Suppressor macrophage treated with lipopolysaccharide for 1 hour (primary cell): ENCODE data around the gene RNFT2.
"Not testable (repeated sequence)": the region's sequence is repeated elsewhere in the genome, so short reads cannot be mapped to it uniquely, and the experiment has no call there.

Source experiments
- DNase-seq, 3 donors: peaks; one replicate each; pipeline ENCODE4 v3.0.0-alpha.2; 2020 to 2022

The RNFT2 gene

DNA sequence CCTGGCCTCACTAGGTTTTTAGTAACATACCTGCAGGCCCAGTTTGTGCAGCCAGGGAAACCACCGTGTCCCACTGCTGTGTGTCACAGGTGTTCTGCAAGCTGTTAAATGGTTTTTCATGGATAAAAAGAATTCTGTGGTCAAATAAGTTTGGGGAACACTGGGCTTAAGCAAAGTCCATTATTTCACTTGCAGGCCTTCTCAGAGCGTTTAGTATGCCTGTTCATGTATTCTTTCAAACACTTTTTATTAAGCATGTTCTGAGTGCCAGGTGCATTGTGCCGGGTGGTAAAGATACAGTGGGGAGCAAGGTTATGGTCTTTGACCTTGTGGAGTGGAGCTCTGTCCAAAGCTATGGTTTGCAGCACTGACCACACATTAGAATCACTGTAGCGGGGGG lies 7.4 kb downstream of the RNFT2 start:
- no peak for DNase-seq

DNA sequence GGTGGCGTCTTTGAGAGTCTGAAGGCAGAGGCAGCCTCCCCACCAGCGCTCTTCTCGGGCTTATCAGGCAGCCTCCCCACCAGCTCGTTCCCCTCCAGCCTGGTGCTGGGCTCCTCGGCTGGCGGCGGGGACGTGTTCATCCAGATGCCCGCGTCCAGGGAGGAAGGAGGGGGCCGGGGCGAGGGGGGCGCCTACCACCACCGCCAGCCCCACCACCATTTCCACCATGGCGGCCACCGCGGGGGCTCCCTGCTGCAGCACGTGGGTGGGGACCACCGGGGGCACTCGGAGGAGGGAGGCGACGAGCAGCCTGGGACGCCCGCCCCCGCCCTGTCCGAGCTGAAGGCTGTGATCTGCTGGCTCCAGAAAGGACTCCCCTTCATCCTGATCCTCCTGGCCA lies 11.8 kb downstream of the RNFT2 start:
- no peak for DNase-seq

DNA sequence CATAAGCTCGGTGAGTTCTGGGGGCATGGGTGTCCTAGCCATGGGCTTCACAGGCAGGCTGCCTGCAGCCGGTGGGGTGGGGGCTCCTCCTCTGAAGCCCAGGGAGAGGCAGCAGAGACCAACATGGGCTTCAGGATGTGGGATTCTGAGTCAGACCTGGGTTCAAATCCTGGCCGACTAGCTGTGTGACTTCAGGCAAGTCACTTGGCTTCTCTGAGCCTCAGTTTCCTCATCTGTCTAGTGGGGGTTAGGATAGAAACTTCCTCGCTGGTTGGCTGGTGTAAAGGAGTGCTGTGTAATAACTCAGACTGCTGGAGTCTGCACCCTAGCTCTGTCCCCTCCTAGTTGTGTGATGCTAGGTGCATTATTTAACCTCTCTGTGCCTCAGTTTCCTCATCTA lies 12.2 kb downstream of the RNFT2 start:
- no peak for DNase-seq

DNA sequence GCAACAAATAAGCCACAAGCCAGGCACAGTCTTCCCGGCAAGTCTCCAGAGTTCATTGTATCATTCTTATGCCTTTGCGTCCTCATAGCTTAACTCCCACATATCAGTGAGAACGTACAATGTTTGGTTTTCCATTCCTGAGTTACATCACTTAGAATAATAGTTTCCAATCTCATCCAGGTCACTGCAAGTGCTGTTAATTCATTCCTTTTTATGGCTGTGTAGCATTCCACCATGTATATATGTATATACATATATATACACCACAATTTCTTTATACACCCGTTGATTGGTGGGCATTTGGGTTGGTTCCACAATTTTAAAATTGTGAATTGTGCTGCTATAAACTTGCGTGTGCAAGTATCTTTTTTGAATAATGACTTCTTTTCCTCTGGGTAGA lies 16.0 kb downstream of the RNFT2 start:
- not testable (repeated sequence) for DNase-seq

DNA sequence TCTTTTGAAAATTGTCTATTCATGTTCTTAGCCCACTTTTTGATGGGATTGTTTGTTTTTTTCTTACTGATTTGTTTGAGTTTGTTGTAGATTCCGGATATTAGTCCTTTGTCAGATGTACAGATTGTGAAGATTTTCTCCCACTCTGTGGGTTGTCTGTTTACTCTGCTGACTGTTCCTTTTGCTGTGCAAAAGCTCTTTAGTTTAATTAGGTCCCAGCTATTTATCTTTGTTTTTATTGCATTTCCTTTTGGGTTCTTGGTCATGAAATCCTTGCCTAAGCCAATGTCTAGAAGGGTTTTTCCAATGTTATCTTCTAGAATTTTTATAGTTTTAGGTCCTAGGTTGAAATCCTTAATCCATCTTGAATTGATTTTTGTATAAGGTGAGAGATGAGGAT lies 16.7 kb downstream of the RNFT2 start:
- DNase-seq: not testable (repeated sequence)

DNA sequence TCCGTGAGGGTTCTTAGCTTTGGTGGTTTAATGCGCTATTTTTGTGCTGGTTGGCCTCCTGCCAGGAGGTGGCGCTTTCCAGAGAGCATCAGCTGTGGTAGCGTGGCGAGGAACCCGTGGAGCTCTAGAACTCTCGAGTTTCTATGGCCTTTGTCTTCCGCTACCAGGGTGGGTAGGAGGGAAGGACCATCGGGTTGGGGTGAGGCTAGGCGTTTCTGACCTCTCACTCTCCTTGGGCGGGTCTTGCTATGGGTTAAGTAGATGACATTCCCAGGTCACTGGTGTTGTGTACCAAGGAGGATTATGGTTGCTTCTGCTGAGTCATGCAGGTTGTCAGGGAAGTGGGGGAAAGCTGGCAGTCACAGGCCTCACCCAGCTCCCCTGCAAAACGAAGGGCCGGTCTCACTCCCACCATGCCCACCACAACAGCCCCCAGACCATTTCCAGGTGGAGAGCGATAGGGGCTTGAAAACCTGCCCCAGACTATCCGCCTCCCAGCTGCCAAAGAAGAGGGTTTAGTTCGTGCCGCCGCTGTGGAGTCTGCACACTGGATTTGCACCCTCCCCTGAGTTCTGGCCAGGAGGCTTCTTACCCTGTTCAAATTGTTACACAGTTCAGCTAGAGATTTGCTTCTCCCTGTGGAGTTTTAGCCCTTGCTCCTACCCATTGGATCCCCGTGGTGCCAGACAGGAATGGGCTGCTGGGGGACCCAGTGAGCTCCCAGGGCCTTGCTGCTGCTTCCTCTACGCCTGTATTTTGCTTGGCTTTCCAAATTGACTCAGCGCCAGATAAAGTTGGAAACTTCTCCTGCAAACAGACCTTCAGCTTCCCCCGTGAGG lies 21.9 kb downstream of the RNFT2 start:
- peak in 1 of 3 donors; percentile 6 for DNase-seq

DNA sequence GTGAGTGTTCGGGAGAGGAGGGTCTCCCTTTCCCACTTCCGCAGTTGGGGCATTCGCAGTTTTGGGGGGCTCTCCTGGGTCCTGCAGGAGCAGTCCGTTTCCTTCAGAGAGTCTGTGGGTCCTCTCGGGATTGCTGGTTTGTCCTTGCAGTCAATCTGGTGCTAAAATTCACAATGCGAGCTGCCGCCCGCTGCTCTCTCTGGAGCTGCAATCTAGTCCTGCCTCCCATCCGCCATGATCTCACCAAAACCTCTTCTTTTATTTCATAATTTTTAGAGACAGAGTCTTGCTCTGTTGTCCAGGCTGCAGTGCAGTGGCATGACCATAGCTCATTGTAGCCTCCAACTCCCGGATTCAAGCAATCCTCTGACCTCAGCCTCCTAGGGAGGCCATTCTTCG lies 22.5 kb downstream of the RNFT2 start:
- no peak for DNase-seq

DNA sequence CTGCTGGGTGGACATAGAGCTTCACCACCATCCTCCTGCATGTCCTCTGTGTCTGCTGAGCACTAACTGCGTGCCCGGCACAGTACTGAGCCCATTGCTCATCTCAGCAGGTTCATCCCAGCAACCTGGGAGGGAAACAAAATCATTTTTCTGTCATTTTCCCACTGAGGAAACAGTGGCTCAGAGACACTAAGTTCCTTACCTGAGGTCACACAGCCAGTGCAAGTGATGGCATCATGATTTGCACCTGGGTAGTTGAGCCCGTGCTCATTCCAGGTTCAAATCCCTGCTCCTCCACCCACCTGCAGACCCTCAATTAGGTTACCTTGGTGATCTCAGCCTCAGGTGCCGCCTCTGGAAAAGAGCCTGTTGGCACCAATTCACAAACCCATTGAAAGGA lies 23.4 kb downstream of the RNFT2 start:
- no peak for DNase-seq

DNA sequence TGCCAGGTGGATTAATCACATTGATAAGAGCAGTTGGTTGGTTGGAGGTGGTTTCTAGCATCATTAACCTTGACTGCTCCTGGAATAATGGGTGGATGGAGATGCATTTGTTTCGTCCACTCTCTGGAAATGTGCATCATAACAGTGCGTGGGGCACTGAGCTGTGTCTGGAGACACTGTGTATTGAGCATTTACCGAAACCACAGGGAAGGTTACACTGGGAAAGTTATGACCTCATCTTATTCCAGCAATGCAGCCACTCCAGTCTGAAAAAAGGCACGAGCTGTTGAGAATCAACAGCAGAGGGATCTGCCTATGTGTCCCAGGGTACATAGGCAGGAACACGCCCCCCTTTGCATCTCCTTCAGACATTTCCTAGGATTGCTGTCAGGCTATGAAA lies 27.2 kb downstream of the RNFT2 start:
- DNase-seq: no peak

DNA sequence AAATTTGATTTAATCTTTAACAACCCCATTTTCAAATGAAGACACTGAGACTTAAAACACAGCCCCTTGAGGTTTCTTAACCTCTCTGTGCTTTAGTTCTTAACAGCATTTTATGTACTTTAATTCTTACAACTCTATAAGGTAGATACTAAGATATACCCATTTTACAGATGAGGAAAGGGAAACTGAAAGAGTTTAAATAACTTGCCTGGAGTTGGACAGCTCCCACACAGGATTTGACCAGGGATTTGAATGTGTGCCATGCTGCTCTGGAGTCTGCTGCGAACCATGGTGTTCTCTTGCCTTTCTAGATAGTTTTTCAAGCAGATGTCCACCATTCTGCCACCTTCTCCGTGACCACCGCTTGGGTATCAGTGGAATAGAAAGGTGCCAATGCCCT lies 28.2 kb downstream of the RNFT2 start:
- no peak for DNase-seq

DNA sequence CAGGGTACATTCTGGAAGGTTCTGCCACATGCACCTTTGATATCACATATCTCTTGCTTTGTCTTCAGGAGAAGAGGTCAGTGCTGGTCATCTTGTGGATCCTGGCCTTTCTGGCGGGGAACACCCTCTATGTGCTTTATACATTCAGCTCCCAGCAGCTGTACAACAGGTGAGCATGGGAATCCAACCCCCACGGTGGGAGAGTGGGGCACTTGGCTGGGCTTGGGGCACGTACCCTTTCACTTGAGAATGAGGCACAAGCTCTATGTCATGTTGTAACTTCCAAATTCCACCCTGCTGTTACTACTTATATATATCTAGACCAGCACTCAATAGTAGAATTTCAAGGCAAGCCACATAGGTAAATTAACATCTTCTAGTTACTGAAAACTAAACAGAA lies 28.6 kb downstream of the RNFT2 start:
- no peak for DNase-seq

DNA sequence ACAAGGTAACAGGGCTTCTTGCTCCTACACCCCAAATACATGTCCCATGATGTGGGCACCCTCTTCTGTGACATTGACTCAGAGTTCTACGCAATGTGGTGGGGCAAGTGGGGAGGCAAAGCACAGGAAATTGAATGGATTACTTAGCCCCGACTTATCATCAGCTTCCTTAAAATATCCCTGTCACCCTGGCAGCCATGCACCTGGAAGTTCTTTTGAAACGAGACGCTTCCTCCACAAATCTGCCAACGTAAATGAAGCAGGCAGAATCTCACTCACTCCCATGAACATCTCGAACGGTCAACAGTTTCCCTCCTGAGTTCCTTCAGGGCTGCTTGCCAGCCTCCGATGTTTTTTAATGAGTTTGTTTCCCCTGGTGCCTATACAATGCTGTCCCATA lies 33.5 kb downstream of the RNFT2 start:
- DNase-seq: no peak

DNA sequence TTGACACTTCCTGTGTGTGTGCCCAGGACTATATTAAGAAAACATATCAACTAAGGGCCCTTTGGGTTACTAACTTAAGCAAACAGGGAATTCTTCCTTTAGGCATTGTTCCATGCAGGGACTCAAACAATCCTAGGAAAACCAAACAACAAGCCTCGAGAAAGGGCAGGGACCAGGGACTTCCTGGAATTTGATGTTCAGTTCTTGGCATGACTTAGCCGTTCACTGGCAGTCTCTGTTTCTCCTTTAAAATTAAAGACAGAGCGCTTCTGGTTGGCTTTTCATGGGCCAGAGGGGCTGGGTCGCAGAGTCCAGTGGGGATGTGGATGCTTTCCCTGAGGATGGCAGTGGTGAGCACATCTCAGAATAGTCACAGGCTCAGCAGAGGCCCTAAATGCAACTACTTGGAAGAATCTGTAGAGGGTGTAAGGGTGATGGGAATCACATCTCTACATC lies 35.2 kb downstream of the RNFT2 start:
- no peak for DNase-seq

DNA sequence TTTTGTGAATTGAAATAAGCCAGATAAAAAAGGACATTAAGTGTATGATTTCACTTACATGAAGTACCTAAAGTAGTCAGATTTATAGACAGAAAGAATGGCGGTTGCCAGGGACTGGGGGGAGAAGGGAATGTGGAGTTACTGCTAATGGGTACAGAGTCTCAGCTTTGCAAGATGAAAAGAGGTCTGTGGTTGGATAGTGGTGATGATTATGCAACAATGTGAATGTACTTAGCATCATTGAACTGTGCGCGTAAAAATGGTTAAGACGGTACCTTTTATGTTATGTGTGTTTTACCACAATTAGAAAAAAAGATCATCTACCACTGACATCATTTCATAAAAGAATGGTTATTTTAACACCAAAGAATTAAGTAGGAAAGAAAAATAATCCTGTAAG lies 35.9 kb downstream of the RNFT2 start:
- DNase-seq: no peak

DNA sequence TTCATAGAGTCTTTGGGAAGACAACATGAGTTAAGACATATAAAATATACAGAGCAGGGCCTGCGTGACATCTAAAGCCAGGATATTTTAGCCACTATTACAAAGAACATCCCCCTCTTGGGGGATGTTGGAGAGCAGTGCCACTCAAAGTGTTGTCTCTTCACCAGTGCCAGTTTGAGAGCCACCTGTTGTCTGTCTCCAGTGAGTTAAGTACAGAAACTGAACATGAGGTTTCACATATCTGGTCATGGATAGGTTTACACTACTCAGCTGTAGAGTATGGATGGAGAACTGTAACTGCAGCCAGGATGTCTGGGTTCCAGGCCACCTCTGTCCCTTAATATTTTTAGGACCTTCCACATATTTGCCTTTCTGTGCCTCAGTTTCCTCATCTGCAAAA lies 39.1 kb downstream of the RNFT2 start:
- no peak for DNase-seq

DNA sequence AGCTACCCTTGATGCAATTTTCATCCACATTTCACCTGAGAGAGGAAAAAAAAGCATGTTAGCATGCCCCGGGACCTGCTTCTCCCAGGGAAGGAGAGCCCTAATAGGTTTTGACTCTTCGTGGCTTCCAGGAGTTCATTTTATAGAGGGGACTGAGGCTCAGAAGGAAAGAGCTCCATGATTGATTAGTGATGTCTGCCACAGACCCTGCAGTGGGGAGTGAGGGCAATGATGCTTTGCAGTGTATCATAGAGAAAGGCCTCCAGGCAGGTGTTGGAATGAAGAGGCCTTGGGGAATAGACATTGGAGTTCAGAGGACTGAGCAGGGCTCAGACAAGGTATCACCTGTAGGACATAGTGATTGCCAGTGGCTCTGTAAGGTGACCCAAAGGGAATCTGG lies 41.5 kb downstream of the RNFT2 start:
- DNase-seq: no peak

DNA sequence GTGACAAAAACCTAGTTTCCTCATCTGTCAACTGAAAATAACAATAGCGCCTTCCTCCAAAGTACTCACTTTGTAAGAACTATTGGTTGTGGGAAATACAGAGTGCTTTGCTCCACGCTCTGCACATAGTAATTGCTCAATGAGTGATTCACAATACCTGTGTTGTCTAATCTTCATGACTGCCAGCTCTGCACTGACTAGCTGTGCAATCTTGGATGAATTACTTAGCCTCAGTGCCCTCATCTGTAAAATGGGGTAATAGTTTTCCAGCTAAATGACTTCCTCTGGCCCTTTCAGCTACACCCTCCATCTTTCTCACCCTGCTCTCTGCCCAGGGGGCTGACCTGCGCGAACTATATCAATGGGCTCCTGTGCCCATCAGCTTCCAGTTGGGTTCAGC lies 42.8 kb downstream of the RNFT2 start:
- no peak for DNase-seq

DNA sequence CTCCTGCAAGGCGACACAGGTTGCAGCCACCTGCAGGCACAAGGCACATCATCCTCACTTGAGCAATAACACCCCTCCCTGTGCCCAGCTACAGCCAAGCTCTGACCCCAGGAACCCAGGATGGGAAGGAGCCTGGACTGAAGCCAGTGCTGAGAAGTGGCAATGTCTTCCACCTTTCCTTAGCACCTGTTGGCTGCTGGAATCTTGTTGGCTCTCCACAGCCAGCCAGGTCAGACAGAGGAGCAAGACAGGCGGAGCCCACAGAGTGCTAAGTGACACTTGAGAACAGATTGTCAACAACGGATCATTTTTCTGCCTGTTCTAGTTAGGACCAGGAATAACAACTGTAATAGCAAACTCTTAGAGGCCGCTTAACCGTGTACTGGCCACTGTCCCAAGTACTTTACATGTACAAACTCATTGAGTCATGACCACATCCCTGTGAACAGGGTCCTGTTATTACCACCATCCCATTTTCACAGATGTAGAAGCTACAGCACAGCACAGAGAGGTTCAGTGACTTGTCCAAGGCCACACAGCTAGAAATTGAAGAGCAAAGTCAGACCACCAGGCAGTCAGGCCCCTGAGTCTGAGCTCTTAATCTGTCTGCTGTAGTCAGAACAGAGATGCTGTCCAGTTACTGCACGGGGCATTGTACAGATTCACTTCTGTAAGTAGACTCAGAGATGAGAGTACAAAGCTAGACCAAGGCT lies 45.6 kb downstream of the RNFT2 start:
- DNase-seq: no peak

DNA sequence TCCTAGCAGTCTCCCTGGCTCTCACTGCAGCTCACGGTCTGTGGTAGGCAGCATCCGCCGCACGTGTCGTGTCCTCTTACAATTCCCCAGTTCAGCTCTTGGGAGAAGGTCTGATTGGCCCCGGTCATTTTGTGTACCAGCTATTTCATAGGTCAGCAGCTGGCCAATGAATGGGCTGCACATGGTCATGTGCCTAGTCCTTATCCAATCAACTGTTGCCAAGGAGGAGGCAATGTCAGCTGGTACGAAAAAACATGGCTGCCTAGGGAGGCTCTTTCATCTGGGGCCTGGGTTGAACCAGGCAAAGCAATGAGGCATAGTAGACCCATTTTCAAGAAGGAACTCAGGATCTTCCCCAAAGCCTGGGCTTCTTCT lies 46.1 kb downstream of the RNFT2 start:
- no peak for DNase-seq

DNA sequence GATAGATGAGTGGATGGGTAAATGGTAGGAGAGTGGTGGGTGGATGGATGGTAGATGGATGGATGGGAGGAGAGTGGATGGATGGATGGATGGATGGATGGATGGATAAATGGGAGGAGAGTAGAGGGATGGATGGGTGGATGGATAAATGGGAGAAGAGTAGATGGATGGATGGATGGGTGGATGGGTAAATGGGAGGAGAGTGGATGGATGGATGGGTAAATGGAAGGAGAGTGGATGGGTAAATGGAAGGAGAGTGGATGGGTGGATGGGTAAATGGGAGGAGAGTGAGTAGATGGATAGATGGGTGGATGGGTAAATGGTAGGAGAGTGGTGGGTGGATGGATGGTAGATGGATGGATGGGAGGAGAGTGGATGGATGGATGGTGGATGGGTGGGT lies 51.4 kb downstream of the RNFT2 start:
- not testable (repeated sequence) for DNase-seq

DNA sequence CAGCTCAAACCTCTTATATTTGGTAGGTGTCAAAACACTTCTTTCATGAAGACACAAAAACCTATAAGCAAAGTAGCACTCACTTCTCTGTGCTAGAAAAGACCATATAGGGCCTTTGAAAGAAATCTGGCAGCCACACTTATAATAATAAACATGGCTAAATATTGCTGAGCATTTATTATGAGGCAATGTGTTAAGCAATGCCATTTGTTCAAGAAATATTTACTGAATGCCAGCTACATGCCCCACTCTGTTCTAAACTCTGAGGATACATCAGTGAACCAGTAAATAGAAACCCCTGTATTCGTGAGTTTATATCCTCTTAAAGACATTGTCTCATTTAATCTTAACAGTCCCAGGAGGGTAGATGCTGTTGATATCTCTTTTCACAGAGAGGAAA lies 52.0 kb downstream of the RNFT2 start:
- DNase-seq: no peak

DNA sequence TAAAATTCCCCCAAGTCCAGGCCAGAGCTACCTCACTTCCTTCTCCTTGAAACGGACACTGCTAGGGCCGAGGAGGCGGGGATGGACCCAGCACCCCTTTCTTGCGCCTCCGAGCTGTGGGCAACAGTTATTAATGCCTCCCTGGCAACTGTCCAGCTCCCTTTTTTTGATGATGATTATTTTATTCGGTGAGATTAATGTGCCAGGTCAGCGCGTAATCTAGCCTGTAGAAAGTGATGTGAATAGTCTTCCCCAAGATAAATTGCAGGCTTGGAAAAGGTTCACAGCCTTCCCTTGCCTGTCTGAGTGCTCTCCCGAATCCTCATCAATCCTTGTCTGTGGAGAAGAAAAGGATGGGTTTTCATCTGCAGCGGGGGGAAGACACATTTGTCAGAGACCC lies 54.3 kb downstream of the RNFT2 start:
- DNase-seq: no peak

DNA sequence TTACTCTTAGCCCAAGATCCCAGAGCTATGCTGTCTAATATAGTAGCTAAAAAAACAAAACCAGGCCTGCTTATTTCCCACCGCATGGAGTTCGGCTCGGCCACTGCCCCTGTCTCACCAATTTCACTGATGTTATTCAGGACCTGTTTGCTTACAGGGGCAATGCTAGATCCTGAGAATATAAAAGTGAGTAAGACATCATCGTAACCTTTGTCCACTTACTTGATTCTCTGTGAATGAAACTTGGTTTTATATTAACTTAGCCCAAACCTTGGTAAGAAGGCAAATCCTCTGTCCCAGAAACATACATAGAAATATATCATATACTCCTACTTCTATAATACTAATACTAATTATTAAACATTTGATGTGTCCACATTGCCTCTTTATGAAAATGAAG lies 56.6 kb downstream of the RNFT2 start:
- DNase-seq: no peak

DNA sequence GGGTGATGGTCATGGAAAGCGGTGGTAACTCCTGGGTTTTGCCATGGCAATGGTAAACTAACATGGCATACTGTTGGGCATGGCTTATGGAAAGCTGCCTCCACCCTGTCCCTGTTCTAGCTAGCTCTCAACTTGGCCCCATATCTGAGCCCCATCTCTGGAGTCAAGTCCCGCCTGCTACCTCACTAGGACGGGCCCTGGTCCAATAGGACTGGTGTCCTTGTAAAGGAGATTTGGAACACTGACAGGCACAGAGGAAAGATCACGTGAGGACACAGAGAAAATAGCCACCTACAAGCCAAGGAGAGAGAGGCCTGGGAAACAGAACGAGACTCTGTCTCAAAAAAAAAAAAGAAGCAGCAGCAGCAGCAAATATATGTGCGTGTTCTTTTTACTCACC lies 59.8 kb downstream of the RNFT2 start:
- no peak for DNase-seq

DNA sequence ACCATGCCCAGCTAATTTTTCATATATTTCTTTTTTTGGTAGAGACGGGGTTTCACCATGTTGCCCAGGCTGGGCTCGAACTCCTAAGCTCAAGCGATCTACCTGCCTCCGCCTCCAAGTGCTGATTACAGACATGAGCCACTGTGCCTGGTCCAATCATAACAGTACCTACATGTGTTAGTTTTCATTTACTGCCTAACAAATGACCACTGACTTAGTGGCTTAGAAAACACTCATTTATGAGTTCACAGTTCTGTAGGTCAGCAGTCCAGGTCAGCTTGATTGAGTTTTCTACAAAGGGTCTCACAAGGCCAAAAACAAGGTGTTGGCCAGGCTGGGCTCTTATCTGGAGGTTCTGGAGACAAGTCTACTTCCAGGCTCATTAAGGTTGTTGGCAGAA lies 60.6 kb downstream of the RNFT2 start:
- DNase-seq: no peak
